Measurements from ENCODE around the gene COBL.

GRCh38 chr7:51113962-51114361 is 202.6 kb downstream of the COBL start:
- TF ChIP-seq CTCF (conservative IDR thresholded peaks at IDR 0.05) (no peak), EZH2 (IDR thresholded peaks at IDR 0.05; ENCODE audit: low read depth) (no peak)
